ENCODE data around the gene PER2. TPM values are rescaled to one million over a fixed set of nuclear protein-coding genes. Genes with fewer than 3 reads are reported as not detected.

PER2 gene
- total and polyA plus RNA-seq, 2 of the 13 experiments (the other 11 are each of a cell fraction or from before 2014, with no cell fraction given): 5.1 to 9.4 TPM

GRCh38 chr2:238286095-238286494 lies 2.3 kb downstream of the PER2 start (continued):
- TF ChIP-seq FOSL1 (CRISPR knock-in tag; IDR thresholded peaks at IDR 0.05; ENCODE audit: borderline replicate concordance) (no peak), PHF21A (CRISPR knock-in tag; IDR thresholded peaks at IDR 0.05) (peak; percentile 43; the same call in 1 of the 2 replicates), HMGXB3 (CRISPR knock-in tag; IDR thresholded peaks at IDR 0.05; ENCODE audit: borderline replicate concordance) (no peak), CEBPZ (IDR thresholded peaks at IDR 0.05; ENCODE audit: low read length) (no peak), ZNF335 (CRISPR knock-in tag; IDR thresholded peaks at IDR 0.05) (peak; percentile 6; the same call in 1 of the 2 replicates), KMT2B (CRISPR knock-in tag; IDR thresholded peaks at IDR 0.05) (no peak), SP2 (CRISPR knock-in tag; IDR thresholded peaks at IDR 0.05) (no peak), ZNF350 (CRISPR knock-in tag; IDR thresholded peaks at IDR 0.05; ENCODE audit: borderline replicate concordance, low read depth) (0 out of 2 replicates have a peak, but pooled peaks have one; percentile 15), KLF6 (CRISPR knock-in tag; IDR thresholded peaks at IDR 0.05) (no peak), ZC3H13 (CRISPR knock-in tag; IDR thresholded peaks at IDR 0.05) (no peak), ZNF607 (CRISPR knock-in tag; IDR thresholded peaks at IDR 0.05; ENCODE audit: borderline replicate concordance) (no peak), CTCF (CRISPR knock-in tag; IDR thresholded peaks at IDR 0.05) (no peak), ZBTB2 (CRISPR knock-in tag; IDR thresholded peaks at IDR 0.05; ENCODE audit: low read depth) (no peak), IKZF5 (CRISPR knock-in tag; IDR thresholded peaks at IDR 0.05) (peak; percentile 2; the same call in 1 of the 2 replicates), REL (CRISPR knock-in tag; conservative IDR thresholded peaks at IDR 0.05) (no peak), YEATS4 (CRISPR knock-in tag; IDR thresholded peaks at IDR 0.05; ENCODE audit: borderline replicate concordance) (0 out of 2 replicates have a peak, but pooled peaks have one; percentile 37), THAP11 (CRISPR knock-in tag; IDR thresholded peaks at IDR 0.05) (no peak), ZFP41 (CRISPR knock-in tag; IDR thresholded peaks at IDR 0.05; ENCODE audit: borderline replicate concordance) (no peak)
